HG03558 (cell line): ENCODE results near the gene ICAM4.
"Not testable (repeated sequence)": the region's sequence is repeated elsewhere in the genome, so short reads cannot be mapped to it uniquely, and the experiment has no call there.

ENCODE experiments used
- ATAC-seq: cut with Tn5 transposase; IDR thresholded peaks from one replicate; pipeline ENCODE4 v1.9.1; 2021; ENCODE audit warnings: moderate number of reproducible peaks; ENCODE audit not compliant: unreplicated experiment; ENCODE audit errors: extremely low read depth

The ICAM4 gene

DNA sequence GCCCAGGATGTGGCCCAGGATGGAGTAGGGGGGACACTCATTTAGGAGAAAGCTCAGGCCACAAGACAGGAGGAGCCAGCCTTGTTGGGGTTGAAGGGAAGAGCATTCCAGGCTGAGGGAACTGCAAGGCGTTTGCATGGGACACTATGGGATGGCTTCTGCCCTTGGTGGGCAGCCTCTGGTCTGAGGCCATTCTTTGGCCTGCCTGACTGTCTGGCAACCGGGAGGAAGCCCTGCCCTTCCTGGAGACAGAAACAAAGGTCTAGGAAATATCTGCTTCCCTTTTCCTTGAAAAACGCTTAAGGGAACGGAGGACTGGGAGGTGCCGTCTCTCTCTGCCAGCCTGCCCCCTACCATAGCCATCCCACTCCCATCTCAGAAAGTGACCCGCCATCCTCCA lies 18.7 kb upstream of the ICAM4 start:
- no peak for ATAC-seq

DNA sequence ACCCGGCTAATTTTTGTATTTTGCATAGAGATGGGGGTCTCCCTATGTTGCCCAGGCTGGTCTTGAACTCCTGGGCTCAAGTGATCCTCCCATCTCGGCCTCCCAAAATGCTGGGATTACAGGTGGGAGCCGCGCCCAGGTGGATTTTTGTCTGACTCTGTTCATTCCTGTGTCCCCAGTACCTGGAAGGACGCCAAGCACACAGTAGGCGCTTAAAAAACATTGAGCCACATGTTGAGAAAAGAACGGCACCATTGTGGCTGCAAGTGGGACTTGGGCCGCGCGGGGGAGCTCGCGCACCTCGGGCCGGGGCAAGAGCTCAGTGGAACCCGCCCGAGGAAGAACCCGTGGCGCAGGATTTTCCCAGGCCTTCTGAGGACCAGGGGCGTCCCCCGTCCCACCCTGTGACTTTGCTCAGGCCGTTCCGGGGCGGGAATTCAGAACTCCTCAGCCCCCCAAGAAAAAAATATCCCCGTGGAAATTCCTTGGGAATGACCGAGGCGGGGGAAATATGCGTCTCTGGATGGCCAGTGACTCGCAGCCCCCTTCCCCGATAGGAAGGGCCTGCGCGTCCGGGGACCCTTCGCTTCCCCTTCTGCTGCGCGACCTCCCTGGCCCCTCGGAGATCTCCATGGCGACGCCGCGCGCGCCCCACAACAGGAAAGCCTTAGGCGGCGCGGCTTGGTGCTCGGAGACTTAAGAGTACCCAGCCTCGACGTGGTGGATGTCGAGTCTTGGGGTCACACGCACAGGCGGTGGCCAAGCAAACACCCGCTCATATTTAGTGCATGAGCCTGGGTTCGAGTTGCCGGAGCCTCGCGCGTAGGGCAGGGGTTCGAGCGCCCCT lies 17.2 kb upstream of the ICAM4 start:
- ATAC-seq: no peak

DNA sequence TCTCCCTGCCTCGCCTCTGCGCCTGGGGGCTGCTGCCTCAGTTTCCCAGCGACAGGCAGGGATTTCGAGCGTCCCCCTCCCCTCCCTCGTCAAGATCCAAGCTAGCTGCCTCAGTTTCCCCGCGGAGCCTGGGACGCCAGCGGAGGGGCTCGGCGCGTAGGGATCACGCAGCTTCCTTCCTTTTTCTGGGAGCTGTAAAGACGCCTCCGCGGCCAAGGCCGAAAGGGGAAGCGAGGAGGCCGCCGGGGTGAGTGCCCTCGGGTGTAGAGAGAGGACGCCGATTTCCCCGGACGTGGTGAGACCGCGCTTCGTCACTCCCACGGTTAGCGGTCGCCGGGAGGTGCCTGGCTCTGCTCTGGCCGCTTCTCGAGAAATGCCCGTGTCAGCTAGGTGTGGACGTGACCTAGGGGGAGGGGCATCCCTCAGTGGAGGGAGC lies 16.6 kb upstream of the ICAM4 start:
- no peak for ATAC-seq

DNA sequence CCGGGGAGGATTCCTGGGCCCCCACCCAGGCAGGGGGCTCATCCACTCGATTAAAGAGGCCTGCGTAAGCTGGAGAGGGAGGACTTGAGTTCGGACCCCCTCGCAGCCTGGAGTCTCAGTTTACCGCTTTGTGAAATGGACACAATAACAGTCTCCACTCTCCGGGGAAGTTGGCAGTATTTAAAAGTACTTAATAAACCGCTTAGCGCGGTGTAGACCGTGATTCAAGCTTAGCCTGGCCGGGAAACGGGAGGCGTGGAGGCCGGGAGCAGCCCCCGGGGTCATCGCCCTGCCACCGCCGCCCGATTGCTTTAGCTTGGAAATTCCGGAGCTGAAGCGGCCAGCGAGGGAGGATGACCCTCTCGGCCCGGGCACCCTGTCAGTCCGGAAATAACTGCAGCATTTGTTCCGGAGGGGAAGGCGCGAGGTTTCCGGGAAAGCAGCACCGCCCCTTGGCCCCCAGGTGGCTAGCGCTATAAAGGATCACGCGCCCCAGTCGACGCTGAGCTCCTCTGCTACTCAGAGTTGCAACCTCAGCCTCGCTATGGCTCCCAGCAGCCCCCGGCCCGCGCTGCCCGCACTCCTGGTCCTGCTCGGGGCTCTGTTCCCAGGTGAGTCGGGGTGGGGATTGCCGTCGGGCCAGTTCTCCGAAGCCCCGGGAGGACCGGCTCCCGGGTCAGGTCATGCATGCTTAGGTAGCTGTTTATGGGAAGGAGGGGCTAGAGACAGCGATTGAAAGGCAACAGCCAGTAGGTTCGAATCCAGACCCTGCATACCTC lies 15.9 kb upstream of the ICAM4 start, which contains the start of gene ICAM1:
Gene ICAM1, plus strand, starts transcription at position 505 of the 779 bp plus-strand sequence. Its CDS starts 40 bp downstream, at position 545.
- ATAC-seq: no peak

DNA sequence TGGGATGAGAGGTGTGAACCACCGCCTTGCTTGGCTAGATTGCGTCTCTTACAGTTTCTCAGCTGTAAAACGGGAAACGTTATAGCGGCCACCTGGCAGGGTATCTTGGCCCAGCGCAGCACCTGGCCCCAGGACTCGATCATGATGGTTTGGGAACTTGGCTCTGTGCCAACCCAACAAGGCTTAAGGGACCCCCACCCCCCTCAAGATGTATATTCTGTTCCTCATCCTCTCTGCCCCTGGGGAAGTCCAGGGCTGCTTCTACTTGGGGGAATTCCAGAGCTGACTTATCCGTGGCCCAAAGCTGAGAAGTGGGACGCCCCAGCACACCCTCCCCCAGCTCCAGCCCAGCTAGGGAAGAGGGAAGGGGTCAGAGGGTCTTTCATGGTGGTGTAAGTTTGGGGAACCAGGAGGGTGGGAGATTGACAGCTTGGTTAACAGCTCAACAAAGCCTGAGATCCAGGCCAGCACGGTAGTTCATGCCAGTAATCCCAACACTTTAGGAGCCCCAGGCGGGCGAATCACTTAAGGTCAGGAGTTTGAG lies 15.1 kb upstream of the ICAM4 start:
- ATAC-seq: no peak

DNA sequence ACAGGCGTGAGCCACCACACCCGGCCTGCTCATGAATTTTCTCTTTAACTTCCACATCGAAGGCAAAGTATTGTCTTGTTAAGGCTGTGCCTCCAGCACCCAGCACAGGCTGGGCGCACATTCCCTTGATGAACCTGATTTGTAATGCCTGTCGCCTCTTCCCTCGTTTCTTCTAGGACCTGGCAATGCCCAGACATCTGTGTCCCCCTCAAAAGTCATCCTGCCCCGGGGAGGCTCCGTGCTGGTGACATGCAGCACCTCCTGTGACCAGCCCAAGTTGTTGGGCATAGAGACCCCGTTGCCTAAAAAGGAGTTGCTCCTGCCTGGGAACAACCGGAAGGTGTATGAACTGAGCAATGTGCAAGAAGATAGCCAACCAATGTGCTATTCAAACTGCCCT lies 12.2 kb upstream of the ICAM4 start:
- ATAC-seq: no peak

DNA sequence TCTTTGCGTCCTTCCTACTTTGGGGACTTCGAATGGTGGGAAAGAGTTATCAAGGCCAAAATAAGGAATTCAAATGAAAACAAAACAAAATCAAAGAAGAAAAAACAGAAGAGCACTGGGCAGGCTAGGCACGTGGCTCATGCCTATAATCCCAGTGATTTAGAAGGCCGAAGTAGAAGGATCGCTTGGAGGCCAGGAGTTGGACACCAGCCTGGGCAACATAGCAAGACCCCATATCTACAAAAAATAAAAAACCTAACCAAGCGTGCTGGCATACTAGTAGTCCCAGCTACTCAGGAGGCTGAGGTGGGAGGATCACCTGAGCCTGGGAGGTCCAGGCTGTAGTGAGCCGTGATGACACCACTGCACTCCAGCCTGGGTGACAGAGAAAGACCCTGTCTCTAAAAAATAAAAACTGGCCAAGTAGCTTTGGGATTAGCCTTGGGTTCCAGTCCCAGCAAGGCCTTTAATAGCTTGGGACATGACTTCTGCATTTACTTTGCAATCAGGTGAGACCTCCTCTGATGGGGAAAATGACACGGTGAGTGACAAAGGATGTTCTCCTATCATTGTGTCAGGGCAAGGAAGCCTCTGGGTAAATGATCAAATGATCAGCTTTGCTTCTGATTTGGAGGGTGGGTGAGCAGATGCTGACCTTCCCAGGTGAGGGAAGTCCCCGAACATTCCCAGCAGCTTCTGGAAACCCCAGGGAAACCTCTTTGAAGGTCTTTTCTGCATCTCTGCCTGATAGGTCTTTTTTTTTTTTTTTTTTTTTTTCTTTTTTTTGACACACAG lies 8.8 kb upstream of the ICAM4 start:
- no peak for ATAC-seq

DNA sequence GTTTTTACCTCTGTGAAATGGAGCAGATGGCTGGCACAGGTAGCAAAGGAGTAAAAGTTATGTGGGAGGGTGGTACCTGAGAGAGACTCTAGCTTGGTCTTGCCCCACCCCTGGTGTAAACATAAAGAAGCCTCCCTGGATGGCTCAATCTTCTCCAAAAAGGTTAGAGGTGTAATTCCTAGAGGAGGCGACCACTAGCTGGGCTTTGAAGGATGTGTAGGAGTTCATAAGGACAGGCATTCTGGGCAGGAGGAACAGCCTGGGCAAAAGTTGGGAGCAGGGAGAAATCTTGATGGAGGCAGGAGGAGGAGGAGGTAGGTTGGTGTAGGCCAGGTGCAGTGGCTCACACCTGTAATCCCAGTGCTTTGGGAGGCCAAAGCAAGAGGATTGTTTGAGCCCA lies 7.8 kb upstream of the ICAM4 start:
- ATAC-seq: no peak

DNA sequence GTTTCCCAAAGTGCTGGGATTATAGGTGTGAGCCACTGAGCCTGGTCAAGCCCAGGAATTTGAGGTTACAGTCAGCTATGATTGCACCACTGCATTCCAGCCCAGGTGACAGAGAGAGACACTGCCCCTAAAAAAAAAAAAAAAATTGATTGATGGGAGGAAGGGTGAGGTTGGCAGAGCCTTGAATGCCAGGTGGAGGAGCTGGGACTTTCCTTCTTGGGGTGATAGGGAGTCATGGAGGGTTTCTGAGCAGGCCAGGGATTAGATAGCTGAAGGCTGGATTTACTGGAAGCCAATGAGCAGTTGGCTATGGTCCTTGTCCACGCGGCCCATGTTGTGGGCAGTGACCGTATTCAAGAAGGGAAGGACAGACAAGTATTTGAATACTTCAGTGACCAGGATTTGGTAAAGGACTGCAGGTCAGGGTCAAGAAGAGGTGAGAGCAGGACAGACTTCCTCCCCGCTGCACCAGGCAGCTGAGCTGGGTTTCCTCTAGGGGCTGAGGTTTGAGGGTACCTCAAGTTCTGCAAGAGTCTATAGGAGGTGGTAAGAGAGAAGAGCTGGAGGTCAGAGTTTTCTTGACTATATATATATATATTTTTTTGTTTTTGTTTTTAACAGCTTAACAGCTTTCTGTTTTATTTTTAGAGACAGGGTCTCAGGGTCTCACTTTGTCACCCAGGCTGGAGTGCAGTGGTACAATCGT lies 6.9 kb upstream of the ICAM4 start:
- ATAC-seq: no peak

DNA sequence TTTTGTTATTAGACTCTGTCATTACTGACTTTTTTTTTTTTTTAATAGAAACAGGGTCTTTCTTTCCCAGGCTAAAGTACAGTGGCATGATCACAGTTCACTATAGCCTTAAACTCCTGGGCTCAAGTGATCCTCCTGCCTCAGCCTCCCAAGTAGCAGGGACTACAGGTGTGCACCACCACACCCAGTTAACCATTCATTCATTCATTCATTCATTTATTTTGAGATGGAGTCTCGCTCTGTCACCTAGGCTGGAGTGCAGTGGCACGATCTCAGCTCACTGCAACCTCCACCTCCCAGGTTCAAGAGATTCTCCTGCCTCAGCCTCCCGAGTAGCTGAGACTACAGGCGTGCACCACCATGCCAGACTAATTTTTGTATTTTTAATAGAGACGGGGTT lies 4.7 kb upstream of the ICAM4 start:
- ATAC-seq: not testable (repeated sequence)

DNA sequence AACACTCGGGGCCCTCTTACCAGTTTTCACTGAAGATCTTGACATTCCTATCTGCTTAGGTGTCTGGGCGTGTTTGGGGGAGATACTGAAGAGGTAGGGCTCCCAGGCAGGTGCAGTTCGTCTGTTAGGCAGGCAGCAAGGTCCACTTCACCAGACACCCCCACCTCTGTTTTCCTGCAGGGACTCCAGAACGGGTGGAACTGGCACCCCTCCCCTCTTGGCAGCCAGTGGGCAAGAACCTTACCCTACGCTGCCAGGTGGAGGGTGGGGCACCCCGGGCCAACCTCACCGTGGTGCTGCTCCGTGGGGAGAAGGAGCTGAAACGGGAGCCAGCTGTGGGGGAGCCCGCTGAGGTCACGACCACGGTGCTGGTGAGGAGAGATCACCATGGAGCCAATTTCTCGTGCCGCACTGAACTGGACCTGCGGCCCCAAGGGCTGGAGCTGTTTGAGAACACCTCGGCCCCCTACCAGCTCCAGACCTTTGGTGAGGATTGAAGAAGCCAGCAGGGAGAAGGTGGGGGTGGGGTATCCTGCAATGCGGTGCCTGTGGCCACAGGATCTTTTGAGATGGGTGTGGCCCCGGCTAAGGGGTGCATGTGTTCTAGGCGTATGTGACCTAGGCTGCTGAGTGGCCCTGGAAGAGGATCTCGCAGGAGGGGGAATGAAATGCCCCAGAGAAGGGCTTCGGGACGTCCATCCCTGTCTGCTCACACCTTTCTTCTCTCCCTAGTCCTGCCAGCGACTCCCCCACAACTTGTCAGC lies 3.3 kb upstream of the ICAM4 start:
- no peak for ATAC-seq

DNA sequence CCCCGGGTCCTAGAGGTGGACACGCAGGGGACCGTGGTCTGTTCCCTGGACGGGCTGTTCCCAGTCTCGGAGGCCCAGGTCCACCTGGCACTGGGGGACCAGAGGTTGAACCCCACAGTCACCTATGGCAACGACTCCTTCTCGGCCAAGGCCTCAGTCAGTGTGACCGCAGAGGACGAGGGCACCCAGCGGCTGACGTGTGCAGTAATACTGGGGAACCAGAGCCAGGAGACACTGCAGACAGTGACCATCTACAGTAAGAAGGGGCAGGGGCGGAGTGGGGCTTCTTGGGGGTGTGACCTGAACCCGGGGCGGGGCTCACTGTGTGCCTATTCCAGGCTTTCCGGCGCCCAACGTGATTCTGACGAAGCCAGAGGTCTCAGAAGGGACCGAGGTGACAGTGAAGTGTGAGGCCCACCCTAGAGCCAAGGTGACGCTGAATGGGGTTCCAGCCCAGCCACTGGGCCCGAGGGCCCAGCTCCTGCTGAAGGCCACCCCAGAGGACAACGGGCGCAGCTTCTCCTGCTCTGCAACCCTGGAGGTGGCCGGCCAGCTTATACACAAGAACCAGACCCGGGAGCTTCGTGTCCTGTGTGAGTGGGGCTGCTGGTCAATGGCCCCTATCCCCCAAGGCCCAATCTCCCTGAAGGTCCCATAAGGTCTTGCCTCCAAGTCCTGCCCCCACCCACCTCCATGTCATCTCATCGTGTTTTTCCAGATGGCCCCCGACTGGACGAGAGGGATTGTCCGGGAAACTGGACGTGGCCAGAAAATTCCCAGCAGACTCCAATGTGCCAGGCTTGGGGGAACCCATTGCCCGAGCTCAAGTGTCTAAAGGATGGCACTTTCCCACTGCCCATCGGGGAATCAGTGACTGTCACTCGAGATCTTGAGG lies 2.4 kb upstream of the ICAM4 start:
- ATAC-seq: no peak

DNA sequence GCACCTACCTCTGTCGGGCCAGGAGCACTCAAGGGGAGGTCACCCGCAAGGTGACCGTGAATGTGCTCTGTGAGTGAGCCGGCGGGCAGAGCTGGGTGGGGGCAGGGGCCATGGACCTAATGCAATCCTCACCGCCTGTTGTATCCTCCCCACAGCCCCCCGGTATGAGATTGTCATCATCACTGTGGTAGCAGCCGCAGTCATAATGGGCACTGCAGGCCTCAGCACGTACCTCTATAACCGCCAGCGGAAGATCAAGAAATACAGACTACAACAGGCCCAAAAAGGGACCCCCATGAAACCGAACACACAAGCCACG lies 1.8 kb upstream of the ICAM4 start:
- ATAC-seq: no peak

DNA sequence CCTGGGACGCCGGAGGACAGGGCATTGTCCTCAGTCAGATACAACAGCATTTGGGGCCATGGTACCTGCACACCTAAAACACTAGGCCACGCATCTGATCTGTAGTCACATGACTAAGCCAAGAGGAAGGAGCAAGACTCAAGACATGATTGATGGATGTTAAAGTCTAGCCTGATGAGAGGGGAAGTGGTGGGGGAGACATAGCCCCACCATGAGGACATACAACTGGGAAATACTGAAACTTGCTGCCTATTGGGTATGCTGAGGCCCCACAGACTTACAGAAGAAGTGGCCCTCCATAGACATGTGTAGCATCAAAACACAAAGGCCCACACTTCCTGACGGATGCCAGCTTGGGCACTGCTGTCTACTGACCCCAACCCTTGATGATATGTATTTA lies 1.4 kb upstream of the ICAM4 start:
- ATAC-seq: no peak

DNA sequence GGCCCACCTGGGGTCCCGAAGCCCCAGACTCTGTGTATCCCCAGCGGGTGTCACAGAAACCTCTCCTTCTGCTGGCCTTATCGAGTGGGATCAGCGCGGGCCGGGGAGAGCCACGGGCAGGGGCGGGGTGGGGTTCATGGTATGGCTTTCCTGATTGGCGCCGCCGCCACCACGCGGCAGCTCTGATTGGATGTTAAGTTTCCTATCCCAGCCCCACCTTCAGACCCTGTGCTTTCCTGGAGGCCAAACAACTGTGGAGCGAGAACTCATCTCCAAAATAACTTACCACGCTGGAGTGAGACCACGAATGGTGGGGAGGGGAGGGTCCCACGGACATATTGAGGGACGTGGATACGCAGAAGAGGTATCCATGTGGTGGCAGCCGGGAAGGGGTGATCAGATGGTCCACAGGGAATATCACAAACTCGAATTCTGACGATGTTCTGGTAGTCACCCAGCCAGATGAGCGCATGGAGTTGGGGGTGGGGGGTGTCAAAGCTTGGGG lies 2.0 kb downstream of the ICAM4 start:
- no peak for ATAC-seq

DNA sequence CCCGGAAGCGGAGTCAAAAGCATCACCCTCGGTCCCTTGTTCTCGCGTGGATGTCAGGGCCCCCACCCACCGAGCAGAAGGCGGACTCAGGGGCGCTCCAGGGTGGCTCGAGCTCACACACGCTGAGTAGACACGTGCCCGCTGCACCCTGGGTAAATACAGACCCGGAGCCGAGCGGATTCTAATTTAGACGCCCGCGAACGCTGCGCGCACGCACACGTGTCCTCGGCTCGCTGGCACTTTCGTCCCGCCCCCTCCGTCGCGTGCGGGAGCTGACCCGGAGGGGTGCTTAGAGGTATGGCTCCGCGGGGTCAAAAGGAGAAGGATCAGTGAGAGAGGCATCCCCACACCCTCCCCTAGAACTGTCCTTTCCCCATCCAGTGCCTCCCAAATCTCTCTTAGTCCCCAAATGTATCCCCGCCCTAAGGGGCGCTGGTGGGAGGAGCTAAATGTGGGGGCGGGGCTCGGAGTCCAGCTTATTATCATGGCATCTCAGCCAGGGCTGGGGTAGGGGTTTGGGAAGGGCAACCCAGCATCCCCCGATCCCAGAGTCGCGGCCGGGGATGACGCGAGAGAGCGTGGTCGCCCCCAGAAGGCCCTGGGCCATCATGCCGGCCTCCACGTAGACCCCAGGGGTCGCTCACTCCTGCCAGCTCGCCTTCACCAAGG lies 2.5 kb downstream of the ICAM4 start:
- ATAC-seq: no peak

DNA sequence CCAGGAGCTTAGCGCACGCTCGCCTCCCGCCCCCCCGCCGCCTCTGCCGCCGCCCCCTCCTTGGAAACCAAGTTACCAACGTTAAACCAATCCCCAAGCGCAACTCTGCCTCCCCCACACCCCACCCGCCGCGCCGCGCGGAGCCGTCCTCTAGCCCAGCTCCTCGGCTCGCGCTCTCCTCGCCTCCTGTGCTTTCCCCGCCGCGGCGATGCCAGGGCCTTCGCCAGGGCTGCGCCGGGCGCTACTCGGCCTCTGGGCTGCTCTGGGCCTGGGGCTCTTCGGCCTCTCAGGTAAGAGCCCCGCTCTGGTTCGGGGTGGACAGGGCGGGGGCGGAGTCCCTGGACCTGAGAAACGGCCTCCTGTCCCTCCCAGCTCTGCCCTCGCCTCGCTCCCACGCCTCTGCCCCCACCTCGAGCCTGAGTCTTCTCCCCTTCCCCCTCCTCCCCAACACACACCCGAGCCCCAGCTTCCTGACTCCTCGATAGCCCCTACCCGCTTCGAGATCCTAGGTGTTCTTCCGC lies 3.1 kb downstream of the ICAM4 start, which contains the start of gene ICAM5:
Gene ICAM5, plus strand, starts transcription at position 117 of the 521 bp plus-strand sequence. Its CDS starts 92 bp downstream, at position 209.
- no peak for ATAC-seq
